Fibroblast of gingiva (primary cell): ENCODE data around the gene VWA5B1.
"Not testable (repeated sequence)": the region's sequence is repeated elsewhere in the genome, so short reads cannot be mapped to it uniquely, and the experiment has no call there.

Experiments used
- DNase-seq: peaks from one replicate; pipeline ENCODE4 v3.0.0-alpha.2; 2011; ENCODE audit warnings: low read depth

VWA5B1 gene, protein sequence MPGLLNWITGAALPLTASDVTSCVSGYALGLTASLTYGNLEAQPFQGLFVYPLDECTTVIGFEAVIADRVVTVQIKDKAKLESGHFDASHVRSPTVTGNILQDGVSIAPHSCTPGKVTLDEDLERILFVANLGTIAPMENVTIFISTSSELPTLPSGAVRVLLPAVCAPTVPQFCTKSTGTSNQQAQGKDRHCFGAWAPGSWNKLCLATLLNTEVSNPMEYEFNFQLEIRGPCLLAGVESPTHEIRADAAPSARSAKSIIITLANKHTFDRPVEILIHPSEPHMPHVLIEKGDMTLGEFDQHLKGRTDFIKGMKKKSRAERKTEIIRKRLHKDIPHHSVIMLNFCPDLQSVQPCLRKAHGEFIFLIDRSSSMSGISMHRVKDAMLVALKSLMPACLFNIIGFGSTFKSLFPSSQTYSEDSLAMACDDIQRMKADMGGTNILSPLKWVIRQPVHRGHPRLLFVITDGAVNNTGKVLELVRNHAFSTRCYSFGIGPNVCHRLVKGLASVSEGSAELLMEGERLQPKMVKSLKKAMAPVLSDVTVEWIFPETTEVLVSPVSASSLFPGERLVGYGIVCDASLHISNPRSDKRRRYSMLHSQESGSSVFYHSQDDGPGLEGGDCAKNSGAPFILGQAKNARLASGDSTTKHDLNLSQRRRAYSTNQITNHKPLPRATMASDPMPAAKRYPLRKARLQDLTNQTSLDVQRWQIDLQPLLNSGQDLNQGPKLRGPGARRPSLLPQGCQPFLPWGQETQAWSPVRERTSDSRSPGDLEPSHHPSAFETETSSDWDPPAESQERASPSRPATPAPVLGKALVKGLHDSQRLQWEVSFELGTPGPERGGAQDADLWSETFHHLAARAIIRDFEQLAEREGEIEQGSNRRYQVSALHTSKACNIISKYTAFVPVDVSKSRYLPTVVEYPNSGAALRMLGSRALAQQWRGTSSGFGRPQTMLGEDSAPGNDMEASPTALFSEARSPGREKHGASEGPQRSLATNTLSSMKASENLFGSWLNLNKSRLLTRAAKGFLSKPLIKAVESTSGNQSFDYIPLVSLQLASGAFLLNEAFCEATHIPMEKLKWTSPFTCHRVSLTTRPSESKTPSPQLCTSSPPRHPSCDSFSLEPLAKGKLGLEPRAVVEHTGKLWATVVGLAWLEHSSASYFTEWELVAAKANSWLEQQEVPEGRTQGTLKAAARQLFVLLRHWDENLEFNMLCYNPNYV

DNA sequence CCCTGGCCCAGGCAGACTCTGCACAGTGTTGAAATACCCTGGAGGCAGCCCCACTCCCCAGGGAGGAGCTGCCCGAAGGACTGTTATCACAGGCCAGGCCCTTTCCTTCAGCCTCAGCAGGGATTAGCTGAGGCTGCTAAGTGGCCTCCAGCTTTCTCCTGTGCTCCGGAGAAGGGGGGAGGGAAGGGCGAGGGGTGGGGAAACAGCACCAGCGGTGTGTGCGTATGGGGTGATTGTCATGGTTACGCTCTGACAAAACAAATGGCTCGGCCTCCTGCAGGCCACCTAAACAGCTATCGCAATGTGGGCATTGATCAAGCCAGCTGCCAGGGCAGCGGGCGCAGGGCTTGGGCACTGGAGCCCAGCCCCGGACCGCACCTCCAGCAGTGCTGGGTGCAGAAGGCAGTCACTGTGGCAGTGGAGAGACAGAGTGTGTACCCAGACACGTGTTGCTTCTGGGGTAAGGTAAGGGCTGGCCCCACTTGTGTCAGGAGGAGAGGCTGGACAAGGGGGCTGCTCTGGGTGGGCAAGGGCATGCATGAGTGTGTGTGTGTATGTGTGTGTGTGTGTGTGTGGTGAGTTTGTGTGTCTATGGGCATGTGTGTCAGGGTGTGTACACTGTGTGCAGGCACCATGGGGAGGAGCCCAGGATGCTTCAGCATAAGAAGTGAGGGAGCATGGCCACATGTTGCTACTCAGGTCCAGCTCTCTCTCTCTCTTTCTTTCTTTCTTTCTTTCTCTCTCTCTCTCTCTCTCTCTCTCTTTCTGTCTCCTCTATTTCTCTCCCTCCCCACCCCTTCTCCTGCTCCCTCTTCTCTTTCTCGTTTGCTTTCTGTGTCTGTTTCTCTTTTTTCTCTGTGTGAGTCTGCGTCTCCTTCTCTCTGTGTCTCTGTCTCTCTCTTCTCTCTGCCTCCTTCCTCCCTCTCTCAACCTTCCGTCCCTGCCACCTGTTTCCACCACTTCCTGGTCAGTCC is at the start of gene VWA5B1:
Gene VWA5B1, plus strand, starts transcription at position 252 of the 974 bp plus-strand sequence. CDS start 19,727 bp downstream, outside the sequence.
- DNase-seq, result no peak

DNA sequence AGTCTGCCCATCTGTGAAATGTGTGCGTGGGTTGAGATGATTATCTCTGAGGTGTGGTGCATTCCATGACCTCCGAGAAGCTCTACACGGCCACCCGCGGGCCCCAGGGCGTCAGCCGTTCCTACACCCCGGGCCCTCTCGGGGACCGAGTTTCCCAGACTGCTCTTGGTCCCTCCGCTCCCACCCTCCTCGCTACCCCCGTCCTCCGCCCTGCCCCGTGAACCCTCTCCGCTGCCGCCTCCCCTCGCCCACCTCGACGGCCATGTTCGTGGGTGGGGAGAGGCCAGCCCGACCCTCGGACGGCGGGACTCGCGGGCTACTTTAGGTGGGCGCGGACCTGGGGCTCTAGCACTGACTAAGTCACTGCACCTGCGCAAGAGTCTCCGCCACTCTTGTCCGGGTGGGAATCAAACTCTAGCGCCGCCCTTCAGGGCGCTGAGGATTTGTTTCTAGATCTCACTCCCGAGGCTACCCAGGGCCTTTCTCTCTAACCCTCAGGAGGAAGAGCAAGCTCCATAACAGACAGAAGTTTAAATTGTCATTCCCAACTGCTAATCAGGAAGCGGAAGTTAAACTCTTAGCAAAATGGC is 47.7 kb upstream of the VWA5B1 start:
- no peak for DNase-seq

DNA sequence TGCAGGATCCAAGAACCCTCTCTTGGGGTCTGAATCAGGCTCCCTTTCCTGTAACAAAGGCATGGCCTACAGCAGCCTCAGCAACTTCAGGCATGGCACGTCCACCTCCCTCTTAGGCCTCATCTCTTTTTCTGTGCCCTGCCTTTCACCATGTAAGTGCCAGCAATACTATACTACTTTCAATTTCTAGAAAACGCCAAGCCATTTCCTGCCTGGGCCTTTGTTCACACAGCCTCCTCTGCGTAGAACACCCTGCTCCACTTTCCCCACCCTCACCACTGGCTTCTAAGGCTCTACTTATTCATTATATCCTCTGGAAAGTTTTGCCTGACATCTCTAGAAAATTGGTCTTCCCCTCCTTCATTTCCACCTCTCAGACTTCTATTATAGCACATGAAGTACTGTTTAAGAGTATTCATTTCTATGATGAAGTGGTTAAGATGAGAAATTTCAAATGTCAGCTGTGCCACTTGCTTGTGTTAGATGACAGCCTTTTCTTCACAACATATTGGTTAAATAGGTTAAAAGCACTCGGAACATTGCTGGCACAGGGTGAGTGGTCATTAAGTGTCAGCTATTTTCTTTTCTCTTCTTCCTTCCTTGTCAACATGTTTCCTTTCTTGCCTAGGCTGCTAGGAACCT is 41.6 kb upstream of the VWA5B1 start:
- no peak for DNase-seq

DNA sequence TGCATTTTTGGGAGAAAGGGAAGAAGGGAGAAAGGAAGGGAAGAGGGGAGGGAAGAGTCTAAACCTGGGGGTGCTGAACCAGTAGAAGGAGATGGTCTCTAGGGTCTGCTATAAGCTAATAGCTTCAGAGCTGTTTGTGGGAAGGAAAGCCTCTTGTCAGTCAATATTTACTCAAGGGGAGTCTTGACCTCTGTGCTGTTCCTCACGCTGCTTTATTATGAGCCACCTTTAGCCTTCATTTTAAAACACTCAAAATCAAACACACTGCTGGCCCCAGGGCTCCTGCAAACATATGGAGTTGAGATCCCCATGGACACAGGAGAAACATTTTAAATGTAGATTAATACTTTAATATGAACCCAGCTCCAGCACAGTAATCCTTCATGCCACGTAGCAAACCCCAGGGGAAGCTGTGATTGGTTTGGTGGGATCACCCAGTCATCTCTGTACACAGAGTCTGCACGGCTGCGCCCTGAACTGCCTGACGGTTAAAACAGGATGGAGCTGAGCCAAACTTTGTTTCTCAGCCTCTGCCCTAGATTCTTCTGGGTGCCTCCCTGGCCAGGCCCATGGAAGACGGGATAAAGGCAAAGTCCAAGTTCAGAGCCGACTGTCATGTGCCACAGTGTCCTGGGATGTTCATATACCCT is 40.2 kb upstream of the VWA5B1 start:
- no peak for DNase-seq

DNA sequence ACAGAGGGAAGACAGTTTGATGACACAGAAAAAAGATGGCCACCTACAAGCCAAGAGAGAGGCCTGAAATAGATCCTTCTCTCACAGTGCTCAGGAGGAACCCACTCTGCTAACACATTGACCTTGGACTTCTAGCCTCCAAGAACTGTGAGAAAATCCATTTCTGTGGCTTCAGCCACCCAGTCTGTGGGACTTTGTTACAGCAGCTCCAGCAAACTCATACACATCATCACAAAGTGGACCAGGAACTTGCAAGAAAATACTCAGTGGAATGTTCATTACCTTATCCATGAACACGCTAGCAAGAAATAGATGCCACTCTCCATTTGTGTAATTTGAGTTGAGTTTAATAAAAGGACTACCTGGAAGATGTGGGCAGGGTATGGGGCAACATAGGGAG is 38.1 kb upstream of the VWA5B1 start:
- DNase-seq, result no peak

DNA sequence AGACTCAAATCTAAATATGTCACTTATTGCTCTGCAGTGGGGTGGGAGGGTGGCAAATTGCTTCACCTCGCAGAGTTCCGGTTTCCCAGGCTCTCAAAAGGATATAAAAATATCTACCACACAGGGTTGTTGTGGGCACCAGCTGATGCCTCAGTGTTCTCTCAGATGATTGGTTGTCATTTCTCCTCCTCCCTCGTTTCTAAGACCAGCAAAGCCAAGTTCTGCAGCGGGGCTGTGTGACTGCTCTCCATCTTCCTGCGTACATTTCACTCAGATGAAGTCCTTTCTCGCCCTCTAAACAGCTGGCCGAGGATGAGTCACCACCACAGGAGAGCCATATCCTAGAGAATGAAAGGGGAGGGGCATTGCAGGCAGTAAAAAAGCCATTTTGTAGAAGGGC is 35.0 kb upstream of the VWA5B1 start:
- no peak for DNase-seq

DNA sequence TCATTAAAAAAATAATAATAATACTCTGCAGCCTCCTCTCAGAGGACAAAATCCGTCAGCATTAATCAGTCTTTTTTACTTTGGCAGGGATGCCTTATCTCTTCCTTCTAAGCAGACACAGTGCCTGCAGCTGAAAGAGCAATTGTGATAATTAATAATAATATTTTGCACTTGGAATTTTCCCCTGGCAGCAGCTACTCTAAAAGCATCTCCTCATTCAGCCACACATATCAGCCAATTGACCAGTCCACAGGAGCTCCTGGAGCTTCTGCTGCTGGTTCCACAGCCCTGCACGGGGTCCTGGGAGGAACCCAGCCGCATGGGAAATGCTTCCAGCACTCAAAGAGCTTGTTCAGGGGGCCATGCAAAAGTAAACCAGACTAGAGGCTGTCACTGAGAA is 31.0 kb upstream of the VWA5B1 start:
- DNase-seq, result no peak

DNA sequence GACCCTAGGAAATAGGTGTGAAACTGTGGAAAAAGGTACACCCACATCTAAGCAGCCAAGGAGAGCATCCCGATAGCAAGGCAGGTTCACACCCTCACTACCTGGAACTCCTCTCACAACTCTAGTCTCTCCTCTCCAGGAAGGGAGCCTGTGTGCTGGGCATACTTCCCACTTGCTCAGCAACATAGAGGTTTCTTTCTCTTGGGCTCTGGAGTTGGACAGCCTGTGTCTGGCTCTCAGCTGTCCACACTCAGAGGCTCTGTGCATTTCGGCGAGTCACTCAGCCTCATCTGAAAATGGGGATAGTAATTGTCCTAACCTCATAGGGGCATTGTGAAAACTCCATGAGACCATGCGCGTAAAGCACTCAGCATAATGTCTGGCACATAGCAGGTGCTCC is 29.6 kb upstream of the VWA5B1 start:
- no peak for DNase-seq

DNA sequence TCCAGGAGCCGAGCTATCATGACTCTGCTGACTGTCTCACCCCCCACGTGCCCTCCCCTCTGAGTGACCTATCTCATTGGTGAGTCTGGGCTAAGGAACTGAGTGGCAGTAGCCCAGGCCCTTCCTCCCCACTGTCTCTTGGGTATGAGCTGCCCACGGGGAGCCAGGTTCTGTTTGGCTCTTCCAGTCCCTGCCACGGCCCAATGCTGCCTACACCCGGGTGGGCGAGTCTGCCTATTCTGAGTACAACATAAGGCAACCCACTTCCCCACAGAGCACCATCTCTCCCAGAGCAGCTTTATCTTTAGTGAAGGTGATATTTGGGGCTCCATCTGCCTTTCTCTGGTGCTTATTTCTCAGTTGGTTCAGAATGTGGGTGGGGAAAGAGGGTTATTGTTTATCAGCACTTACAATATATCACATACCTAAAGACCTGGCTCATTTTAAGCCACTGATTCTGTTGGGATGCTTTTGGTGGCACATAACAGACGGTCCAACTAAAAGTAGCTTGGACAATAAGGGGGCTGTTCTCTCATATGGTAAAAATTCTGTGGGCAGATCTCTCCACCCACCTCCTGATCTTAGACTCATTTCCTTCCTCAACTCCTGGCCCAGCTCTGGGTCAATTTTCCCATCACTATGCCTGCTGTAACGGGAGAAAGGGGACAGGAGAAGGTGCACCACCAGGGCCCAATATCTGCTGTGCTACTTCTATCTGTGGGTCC is 27.7 kb upstream of the VWA5B1 start:
- DNase-seq, result no peak

DNA sequence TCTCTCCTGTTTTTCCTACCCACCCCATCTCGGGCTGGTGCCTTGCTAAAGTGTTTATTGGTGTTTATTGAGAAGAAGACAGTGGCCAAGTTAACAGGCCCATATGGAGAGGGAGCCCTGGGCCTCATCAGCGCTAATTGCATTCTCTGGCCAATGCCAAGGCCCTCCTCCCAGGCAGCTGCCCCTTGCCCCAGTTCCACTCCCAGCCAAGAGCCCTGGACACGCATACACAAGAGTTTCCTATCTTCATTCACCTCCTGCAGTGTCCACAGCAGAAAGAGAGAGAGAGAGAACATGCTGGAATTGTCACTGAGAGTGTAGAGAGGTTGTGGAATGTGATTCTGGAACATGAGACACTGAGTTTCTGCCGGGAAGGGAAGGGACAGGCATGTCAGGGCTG is 25.4 kb upstream of the VWA5B1 start:
- DNase-seq, result peak; percentile 16

DNA sequence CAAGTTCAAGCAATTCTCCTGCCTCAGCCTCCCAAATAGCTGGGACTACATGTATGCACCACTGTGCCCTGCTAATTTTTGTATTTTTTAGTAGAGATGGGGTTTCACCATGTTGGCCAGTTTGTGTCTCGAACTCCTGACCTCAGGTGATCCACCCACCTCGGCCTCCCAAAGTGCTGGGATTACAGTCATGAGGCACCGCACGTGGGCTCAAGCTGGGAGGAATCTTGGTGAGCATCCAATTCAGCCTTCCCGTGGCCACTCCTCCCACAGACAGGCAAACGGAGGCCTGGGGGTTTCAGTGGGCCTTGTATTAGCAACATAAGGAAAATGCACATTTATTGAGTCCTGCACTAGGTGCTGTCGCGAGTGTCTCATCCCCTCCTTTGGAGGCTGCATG is 24.5 kb upstream of the VWA5B1 start:
- DNase-seq, result no peak

DNA sequence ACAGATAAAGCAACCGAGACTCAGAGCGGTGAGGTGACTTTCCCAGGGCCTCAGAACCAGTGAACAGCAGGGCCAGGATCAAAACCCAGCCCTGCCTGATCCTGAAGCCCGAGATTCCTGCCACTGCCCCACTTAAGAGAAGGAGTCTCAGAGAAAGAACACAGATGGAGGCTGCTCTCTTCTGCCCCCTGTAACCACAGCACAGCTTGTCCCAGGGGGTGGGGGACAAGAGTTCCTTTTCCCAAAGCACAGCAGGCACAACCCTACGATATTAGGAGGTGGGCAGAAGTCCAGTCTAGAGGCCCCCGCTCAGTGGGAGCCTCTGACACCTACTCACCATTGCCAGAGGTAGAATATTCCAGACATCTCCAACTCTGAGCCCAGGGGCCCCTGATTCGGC is 24.0 kb upstream of the VWA5B1 start:
- DNase-seq, result no peak

DNA sequence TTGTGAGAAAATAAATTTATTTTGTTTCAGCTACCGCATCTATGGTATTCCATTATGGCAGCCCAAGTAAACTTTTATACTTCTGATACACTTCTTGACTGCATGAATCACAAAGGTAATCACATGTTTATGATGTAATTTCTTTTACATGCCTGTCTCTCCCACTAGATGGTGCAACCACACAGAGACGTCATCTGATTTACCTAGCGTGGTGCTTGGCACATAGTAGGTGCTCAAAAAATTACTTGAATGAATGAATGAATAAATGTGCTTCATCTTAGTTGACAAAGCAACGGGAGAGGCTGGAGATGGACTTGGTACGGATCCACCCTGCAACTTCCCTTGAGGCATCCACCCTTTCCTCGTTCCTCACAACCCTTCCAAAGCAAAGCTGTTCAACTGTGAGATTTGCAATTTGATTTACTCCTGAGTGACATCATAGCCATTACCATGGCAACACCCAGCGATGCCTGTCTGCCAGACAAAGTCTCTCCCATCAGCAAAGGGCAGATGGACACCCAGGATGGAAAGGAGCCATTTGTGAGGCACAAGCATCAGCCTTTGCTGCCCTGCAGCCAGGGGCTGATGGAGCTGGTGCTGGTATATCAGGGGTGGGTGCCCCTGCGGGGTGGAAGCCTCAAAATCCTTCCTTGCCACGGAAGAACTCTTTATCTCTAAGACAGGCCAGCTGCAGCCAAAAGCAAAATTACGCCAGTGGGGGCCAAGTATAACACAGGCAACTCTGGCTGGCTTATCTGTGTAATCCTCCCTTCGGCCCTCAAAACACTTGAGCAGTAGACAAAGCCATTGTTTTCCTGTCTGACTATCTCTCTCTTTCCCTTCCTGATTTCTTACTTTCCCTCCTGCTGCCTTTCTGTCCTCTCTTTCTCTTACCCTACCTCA is 18.9 kb upstream of the VWA5B1 start:
- DNase-seq, result no peak

DNA sequence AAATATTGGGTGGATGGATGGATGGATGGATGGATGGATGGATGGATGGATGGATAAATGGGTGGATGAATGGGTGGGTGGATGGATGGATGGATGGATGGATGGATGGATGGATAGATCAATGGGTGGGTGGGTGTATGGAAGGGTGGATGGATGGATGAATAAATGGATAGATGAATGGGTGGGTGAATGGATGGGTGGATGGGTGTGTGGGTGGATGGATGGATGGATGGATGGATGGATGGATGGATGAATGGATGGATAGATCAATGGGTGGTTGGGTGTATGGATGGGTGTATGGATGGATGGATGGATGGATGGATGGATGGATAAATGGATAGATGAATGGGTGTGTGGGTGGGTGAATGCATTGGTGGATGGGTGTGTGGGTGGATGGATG is 17.0 kb upstream of the VWA5B1 start:
- DNase-seq, result not testable (repeated sequence)

DNA sequence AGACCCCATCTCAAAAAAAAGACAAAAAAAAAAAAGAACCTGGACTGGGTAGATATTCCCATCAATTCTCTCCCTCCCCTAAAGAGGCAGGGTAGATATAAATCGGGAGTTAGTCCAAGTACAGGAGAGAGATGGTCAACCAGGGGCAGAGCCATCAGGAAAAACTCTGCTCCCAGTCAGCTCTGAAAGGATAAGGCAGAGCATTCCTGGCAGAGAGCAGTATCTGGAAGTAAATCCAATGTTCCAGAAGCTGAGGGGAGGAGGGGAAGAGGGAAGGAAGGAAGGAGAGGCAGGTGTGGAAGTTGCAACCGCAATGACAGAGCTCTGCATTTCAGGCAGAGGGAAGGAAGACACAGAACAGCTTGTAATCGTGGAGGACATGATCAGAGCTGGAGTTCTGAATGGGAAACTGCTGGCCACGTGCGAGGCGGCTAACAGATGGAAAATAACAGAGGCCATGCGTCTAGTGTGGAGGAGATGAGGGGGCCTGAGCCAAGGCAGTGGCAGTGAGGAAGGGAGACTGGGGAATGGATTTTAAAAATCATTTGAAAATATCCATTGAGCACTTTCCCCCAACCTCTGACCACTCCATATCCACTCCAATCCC is 15.3 kb upstream of the VWA5B1 start:
- no peak for DNase-seq

DNA sequence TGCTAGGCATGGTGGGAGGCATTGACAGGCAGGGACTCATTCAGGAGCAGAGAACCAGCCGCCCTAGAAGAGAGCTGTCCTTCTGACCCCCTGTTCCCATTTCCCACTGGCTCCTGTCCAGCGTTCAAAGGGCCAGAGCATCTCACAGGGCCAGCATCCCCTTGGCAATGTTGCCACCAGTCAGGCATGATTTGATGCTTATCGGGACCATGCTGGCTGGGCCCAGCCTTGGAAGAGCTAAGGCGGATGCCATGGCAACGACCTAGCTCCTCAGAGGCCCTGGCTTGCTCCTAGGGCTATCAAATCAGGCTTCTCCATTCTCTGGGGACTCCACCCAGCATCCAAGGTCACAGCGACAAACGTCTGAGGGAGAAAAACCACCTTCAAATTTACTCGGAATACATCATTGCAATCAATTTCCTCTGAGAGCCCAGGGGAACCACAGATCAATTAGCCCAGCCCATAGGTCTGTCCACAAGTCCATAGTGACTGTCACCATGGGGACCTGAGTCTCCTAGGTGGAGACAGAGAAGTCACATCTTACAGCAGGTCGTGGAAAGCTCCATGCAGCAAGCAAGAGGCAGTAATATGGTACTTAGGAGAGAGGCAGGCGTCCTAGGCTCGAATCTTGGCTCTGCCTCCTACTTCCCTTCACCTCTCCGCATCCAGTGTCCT is 14.1 kb upstream of the VWA5B1 start:
- no peak for DNase-seq

DNA sequence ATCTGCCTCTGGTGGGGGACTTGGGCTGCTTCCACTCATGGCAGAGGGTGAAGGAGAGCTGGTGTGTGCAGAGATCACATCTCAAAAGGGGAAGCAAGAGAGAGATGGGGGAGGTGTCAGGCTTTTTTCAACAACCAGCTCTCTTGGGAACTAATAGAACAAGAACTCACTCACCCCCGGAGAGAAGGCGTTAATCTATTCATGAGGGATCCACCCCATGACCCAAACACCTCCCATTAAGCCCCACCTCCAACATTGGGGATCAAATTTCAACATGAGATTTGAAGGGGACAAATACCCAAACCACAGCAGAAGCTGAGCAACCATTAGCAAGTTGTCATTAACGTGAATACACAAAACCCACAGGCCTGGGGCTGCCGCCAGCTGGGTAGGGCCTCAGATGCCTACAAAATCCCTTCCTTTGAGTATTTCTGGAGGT is 12.0 kb upstream of the VWA5B1 start:
- DNase-seq, result no peak
